Activated T-helper 2 cell treated with anti-CD3 and anti-CD28 coated beads, Interferon-gamma antibody, Interleukin-2, Interleukin-4, amounts not matched to agents 10 μg/mL and 5 μg/mL and 100 μg/mL, durations not matched to agents 14 hours and 24 hours and 36 hours (primary cell): ENCODE data around the gene SMYD3. TPM values are rescaled to one million over a fixed set of nuclear protein-coding genes. Genes with fewer than 3 reads are reported as not detected.

Experiments used
- DNase-seq: peaks from one replicate; pipeline ENCODE4 v3.0.0; 2021; ENCODE audit warnings: low spot score
- H3K27ac Mint-ChIP-seq: one replicate; pipeline ENCODE4 v1.8.0; 2021; ENCODE audit warnings: mixed read lengths
- H3K27me3 Mint-ChIP-seq: one replicate; pipeline ENCODE4 v1.8.0; 2021; ENCODE audit warnings: low read depth, mixed read lengths
- H3K36me3 Mint-ChIP-seq: one replicate; pipeline ENCODE4 v1.8.0; 2021; ENCODE audit warnings: low read depth, mixed read lengths
- H3K4me1 Mint-ChIP-seq: one replicate; pipeline ENCODE4 v1.8.0; 2021; ENCODE audit warnings: low read depth, mixed read lengths
- H3K4me3 Mint-ChIP-seq: one replicate; pipeline ENCODE4 v1.8.0; 2021; ENCODE audit warnings: low read depth, mild to moderate bottlenecking, moderate library complexity, mixed read lengths
- H3K9me3 Mint-ChIP-seq: one replicate; pipeline ENCODE4 v1.8.0; 2021; ENCODE audit warnings: mixed read lengths
- intact Hi-C: fragments of 100-400 bp; cut with micrococcal nuclease; formaldehyde crosslinking; loops from one replicate; pipeline ENCODE4 v1.15.1; 2023
- total RNA-seq: library from RNA; stranded (reverse); gene quantifications from 2 replicates; pipeline ENCODE4 v1.2.3, GENCODE V29; 2022

The SMYD3 gene
- total RNA-seq, 1 donor from 2014 or later: 24.1 TPM

GRCh38 chr1:245990315-245991022 lies 516.6 kb downstream of the SMYD3 start:
- no peak for DNase-seq
- Mint-ChIP-seq H3K27ac (no peak overlapping the region), H3K27me3 (no peaks in the 10 kb centered on the region), H3K9me3 (no peaks in the 10 kb centered on the region), H3K4me1 (peaks cover 1% of the 10 kb centered on the region), H3K36me3 (no peaks in the 10 kb centered on the region), H3K4me3 (no peak overlapping the region)
- intact Hi-C loops: no loop called here

DNA sequence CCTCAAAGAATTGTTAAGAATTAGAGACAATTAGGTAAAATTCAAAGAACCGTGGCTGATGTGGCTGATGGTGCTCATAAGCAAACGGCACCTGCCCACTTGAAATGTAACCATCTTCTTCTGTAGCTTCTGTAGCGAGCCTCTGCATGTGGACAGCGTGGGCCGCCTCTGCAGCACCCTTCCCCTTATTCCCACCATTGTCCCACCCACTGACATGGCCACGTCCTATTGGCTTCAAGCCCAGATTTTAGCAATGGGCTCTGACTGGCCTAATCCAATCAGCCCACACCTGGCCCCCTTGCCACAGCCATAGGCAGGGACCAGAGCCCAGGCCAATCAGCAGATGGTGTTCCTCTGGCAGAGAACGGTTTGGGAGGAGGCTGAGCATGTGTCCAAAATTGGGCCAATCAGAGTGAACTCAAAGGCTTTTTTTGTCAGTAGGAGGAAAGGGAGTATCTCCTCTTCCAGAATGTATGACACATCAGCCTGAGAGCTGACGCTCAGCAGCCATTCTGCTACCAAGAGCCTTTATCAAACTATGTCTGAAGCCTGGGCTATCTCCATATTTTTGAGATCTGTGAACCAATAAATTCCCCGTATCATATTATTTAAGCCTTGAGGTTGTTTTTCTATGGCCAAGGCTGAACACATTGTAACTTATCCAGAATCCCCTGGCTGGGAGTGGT lies 518.5 kb downstream of the SMYD3 start:
- intact Hi-C loops: no loop called here
- peaks cover 4% of the 10 kb centered on the region for H3K4me1 Mint-ChIP-seq
- no peak overlapping the region for H3K4me3 Mint-ChIP-seq
- DNase-seq: no peak
- H3K27me3 Mint-ChIP-seq: no peaks in the 10 kb centered on the region
- no peaks in the 10 kb centered on the region for H3K36me3 Mint-ChIP-seq
- H3K9me3 Mint-ChIP-seq: no peaks in the 10 kb centered on the region
- no peak overlapping the region for H3K27ac Mint-ChIP-seq

- Mint-ChIP-seq H3K4me3 (no peak overlapping the region), H3K4me1 (peaks cover 4% of the 10 kb centered on the region), H3K27ac (no peak overlapping the region), H3K27me3 (no peaks in the 10 kb centered on the region), H3K9me3 (no peaks in the 10 kb centered on the region), H3K36me3 (no peaks in the 10 kb centered on the region)
- DNase-seq: no peak
- intact Hi-C loops: no loop called here
Observed at GRCh38 chr1:245987997-245988392, 519.1 kb downstream of the SMYD3 start.

GRCh38 chr1:245987577-245987976 lies 519.5 kb downstream of the SMYD3 start:
- Mint-ChIP-seq H3K27ac (no peak overlapping the region), H3K4me3 (no peak overlapping the region), H3K27me3 (no peaks in the 10 kb centered on the region), H3K9me3 (no peaks in the 10 kb centered on the region), H3K36me3 (no peaks in the 10 kb centered on the region), H3K4me1 (peaks cover 4% of the 10 kb centered on the region)
- intact Hi-C loops: no loop called here
- DNase-seq: no peak

- Mint-ChIP-seq H3K4me3 (no peak overlapping the region), H3K27ac (no peak overlapping the region), H3K4me1 (peaks cover 4% of the 10 kb centered on the region), H3K9me3 (no peaks in the 10 kb centered on the region), H3K27me3 (no peaks in the 10 kb centered on the region), H3K36me3 (no peaks in the 10 kb centered on the region)
- no peak for DNase-seq
- intact Hi-C loops: no loop called here
Observed at GRCh38 chr1:245987219-245987545, 519.9 kb downstream of the SMYD3 start.

DNA sequence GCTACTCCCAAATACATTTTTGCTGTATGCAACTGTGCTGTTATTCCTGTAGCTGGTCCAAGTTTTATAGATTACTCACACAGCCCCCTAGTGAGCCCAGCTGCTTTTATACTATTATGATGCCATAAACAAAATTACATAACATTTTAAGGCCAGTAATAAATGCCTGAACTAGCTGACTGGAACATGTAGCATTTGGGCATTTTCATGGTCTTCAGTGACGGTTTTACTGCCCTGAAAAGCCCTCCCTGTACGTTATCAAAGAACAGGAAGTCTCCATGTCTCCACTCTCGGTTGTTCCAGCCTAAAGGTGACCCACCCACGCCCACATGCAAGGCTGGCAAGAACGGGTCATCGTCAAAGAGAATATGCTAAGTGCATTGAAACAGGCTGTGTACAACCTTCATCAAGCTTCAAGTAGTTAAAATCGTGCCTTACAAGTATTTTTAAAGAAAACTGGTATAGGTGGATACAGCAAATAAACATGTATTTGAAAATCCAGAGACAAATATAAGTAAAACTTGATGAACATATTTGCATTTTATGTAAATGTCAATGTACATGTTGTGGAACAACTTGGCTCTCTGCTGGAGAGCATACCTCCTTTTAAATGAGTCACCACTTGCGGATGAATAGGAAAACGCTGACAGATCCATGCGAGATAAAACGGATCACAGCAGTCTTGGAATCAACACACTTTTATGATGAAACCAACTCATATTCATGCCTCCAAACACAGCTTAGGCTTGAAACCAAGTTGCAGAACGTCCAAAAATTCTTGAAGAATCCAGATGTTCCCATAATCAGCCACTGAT lies 520.5 kb downstream of the SMYD3 start:
- peaks cover 4% of the 10 kb centered on the region for H3K4me1 Mint-ChIP-seq
- H3K36me3 Mint-ChIP-seq: no peaks in the 10 kb centered on the region
- H3K27ac Mint-ChIP-seq: no peak overlapping the region
- no peak for DNase-seq
- H3K4me3 Mint-ChIP-seq: no peak overlapping the region
- intact Hi-C loops: no loop called here
- H3K27me3 Mint-ChIP-seq: no peaks in the 10 kb centered on the region
- no peaks in the 10 kb centered on the region for H3K9me3 Mint-ChIP-seq

DNA sequence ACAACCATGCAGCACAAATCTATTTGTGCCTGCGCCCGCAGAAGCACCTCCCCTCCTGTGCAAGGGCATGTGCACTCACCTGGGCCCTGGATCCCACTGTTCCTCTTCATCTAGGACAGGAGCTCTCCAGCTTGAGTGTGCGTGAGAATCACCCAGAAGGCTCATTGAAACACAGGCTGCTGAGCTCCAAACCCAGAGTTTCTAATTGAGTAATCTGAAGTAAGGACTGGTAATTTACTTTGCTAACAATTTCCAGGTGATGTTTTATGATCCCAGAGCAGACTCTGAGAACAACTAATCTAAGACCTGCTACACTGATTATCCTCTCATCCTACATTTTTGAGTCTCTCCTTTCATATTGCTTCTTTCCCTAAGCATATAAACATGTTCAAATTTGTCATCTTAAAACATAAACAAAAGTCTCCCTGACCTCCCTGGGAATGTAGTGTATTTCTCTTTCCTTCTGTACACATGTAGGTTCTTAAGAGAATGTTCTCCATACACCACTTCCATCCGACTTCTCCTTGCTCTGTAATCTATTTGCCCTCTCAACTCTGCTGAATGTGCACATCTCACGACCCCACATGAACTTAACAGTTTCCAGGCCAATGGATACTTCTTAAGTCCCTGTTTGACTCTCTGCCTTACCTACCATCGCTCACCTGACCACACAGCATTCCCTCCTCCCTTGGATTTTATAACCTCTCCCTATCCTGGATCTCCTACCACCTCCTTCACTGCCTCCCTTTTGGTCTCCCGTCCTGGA lies 522.5 kb downstream of the SMYD3 start:
- intact Hi-C loops: no loop called here
- Mint-ChIP-seq H3K27me3 (no peaks in the 10 kb centered on the region), H3K27ac (no peak overlapping the region), H3K4me1 (peaks cover 3% of the 10 kb centered on the region), H3K9me3 (no peaks in the 10 kb centered on the region), H3K4me3 (no peak overlapping the region), H3K36me3 (no peaks in the 10 kb centered on the region)
- no peak for DNase-seq

GRCh38 chr1:245983294-245983967 lies 523.6 kb downstream of the SMYD3 start:
- Mint-ChIP-seq H3K9me3 (no peaks in the 10 kb centered on the region), H3K36me3 (no peaks in the 10 kb centered on the region), H3K4me3 (no peak overlapping the region), H3K27me3 (no peaks in the 10 kb centered on the region), H3K27ac (no peak overlapping the region), H3K4me1 (peaks cover 3% of the 10 kb centered on the region)
- DNase-seq: no peak
- intact Hi-C loops: no loop called here

DNA sequence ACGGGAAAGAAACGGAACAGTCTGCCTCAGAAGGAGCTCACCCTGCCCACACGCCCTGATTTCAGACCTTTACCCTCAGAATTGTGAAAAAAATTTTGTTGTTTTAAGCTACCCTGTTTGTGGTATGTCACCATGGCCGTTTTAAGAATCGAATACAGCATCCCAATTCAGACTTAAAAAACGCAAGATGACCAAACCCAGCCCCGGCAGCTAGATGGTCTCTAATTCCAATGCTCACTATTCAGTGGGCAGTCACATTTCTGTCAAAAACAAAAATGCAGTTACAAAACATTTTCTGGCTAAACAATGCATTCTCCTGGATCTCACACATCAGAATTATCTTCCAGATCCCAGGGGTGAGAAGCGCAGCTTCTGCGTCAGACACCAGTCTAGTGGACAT lies 527.5 kb downstream of the SMYD3 start:
- Mint-ChIP-seq H3K27ac (no peak overlapping the region), H3K4me1 (peaks cover under 1% of the 10 kb centered on the region), H3K27me3 (no peaks in the 10 kb centered on the region), H3K4me3 (no peak overlapping the region), H3K9me3 (peaks cover 4% of the 10 kb centered on the region), H3K36me3 (no peaks in the 10 kb centered on the region)
- DNase-seq: no peak
- intact Hi-C loops: no loop called here

- Mint-ChIP-seq H3K27ac (no peak overlapping the region), H3K9me3 (peaks cover 4% of the 10 kb centered on the region), H3K4me1 (no peaks in the 10 kb centered on the region), H3K27me3 (no peaks in the 10 kb centered on the region), H3K36me3 (no peaks in the 10 kb centered on the region), H3K4me3 (no peak overlapping the region)
- DNase-seq: no peak
- intact Hi-C loops: no loop called here
Observed at GRCh38 chr1:245978915-245979314, 528.2 kb downstream of the SMYD3 start.

DNA sequence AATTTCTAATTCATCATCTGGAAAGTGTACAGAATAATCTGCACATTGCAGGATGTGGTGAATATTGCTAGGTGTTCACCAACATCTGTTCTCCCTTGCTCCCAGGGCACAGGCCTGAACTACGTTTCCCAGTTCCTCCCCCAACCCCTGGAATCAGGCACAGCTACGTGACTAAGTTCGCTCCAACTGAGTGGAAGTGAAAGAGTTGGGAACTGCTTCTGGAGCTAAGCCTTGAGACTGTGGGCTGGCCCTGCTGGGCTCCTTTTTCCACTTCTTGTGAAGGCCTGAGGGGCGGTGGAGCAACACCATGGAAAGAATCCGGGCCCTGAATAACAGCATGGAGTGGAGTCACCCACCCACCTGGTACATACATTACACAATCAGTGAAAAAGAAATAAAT lies 534.6 kb downstream of the SMYD3 start:
- no peak overlapping the region for H3K4me3 Mint-ChIP-seq

DNA sequence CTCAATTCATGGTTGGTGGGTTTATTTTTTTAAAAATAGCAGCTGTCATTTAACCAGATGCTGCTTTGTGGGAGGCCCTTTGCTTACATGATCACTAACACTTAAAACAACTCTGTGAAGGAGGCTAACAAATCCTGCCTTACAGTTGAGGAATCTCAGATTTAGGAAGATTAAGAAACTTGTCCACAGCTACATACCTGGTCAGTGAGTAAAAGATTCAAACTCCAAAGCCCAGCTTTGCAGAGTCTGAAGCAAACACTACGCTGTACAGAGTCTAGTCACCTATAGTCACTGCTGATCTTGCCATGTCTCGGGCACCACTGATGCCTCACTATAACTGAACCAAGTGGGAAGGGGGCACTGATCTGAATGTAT lies 535.4 kb downstream of the SMYD3 start:
- Mint-ChIP-seq H3K27ac (no peak overlapping the region), H3K9me3 (no peaks in the 10 kb centered on the region), H3K4me3 (no peak overlapping the region), H3K36me3 (no peaks in the 10 kb centered on the region), H3K4me1 (no peaks in the 10 kb centered on the region), H3K27me3 (no peaks in the 10 kb centered on the region)
- intact Hi-C loops: no loop called here
- DNase-seq: no peak

More for the DNA sequence above, 534.6 kb downstream of the SMYD3 start:
- intact Hi-C loops: no loop called here
- Mint-ChIP-seq H3K27me3 (no peaks in the 10 kb centered on the region), H3K4me1 (no peaks in the 10 kb centered on the region), H3K36me3 (no peaks in the 10 kb centered on the region), H3K27ac (no peak overlapping the region), H3K9me3 (peaks cover under 1% of the 10 kb centered on the region)
- no peak for DNase-seq
